GM21528 (cell line): ENCODE measurements around the gene ST13.
"Not testable (repeated sequence)": the region's sequence is repeated elsewhere in the genome, so short reads cannot be mapped to it uniquely, and the experiment has no call there.

ENCODE experiments used
- ATAC-seq: cut with Tn5 transposase; IDR thresholded peaks from one replicate; pipeline ENCODE4 v1.9.1; 2021; ENCODE audit warnings: mild to moderate bottlenecking, moderate library complexity; ENCODE audit not compliant: unreplicated experiment, low FRiP score

Gene ST13

DNA sequence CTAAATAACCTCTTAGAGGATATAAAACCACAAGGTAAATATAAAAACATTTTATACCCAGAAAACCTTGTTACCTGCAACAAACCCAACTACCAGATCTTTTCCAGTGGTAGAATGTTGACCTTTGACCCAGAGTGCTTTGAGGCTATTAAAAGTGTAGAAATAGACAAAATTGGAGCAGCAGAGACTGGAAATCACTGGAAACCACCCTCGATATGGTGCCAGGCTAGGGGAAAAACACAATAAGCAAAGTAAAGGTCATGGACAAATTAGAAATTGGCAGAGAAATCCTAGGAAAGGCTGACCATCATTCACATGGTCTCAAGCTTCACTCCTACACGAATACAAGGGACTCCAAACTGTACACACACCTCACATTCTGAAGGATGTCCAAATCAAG lies 64.0 kb downstream of the ST13 start:
- no peak for ATAC-seq

- no peak for ATAC-seq
Measured at GRCh38 chr22:40791241-40791640, 65.2 kb downstream of the ST13 start.

GRCh38 chr22:40789131-40789530 lies 67.3 kb downstream of the ST13 start:
- no peak for ATAC-seq

DNA sequence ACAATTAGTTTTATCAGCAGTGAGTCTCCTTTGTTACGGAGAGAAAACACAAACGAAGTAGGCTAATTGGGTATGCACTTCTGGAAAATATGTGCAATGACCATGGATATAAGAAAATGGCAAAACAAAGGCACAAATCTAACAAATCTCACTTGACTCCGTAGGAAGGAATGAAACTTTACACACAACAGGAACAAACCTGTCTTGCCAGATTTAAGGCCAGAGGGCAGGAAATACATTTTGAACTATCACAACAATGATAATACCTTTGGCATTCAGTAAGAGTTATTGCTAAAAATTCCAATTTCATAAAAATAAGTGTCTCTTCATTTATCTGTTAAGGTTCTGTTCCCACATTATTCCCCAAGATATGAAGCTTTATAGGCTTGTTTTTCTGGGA lies 73.9 kb downstream of the ST13 start:
- ATAC-seq = no peak

GRCh38 chr22:40781749-40782148 lies 74.7 kb downstream of the ST13 start:
- ATAC-seq = not testable (repeated sequence)
